HG03558 (cell line): ENCODE data around the gene UNC79.

ENCODE experiments used
- ATAC-seq: cut with Tn5 transposase; IDR thresholded peaks from one replicate; pipeline ENCODE4 v1.9.1; 2021; ENCODE audit warnings: moderate number of reproducible peaks; ENCODE audit not compliant: unreplicated experiment; ENCODE audit errors: extremely low read depth

UNC79 gene

DNA sequence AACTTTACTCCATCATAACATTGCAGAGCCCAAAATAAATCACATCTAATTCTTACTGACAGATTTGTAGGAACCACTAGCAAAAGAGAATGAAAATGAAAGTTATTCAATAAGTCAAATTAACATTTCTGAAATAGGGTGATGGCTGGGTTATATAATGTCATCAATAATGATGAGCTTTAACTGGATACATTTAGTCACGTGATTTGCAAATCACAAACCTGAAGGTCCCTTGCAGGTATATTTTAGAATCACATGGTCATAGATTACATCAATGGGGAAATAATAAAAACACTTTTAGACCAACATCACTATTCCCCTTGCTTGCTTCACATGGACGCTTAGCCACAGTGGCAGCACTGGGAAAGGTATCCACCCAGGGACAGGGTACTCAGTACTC, 270.8 kb downstream of the UNC79 start:
- no peak for ATAC-seq

GRCh38 chr14:93702946-93703345, 272.2 kb downstream of the UNC79 start:
- no peak for ATAC-seq

- no peak for ATAC-seq
Observed at GRCh38 chr14:93703941-93704340, 273.2 kb downstream of the UNC79 start.

GRCh38 chr14:93705513-93706156, 274.9 kb downstream of the UNC79 start:
- ATAC-seq: no peak

GRCh38 chr14:93706360-93706955, 275.7 kb downstream of the UNC79 start:
- ATAC-seq: no peak

- ATAC-seq: no peak
Observed at GRCh38 chr14:93707475-93707874, 276.7 kb downstream of the UNC79 start.

- no peak for ATAC-seq
Observed at GRCh38 chr14:93708311-93708734, 277.6 kb downstream of the UNC79 start.

DNA sequence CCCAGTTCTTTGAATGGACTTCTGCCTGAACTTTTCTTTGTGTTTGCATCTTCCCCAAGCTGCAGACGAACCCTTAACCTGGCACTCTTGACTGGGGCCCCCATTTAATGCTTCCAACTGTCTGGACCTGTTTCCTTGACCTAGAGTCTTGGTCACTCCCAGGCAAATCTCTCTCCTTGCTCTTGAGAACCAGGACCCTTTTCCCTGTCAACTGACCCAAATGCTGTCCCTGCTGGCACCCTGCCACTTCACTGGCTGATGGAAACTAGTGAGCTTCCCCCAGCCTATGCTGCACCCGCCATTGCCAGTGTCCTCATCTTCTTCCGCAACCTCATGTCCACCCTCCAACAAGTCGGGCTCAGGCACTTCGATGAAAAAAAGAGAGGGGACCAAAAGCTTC, 278.1 kb downstream of the UNC79 start:
- ATAC-seq: no peak

- no peak for ATAC-seq
Observed at GRCh38 chr14:93709249-93709648, 278.5 kb downstream of the UNC79 start.

- ATAC-seq: no peak
Observed at GRCh38 chr14:93712079-93712837, 281.5 kb downstream of the UNC79 start.

DNA sequence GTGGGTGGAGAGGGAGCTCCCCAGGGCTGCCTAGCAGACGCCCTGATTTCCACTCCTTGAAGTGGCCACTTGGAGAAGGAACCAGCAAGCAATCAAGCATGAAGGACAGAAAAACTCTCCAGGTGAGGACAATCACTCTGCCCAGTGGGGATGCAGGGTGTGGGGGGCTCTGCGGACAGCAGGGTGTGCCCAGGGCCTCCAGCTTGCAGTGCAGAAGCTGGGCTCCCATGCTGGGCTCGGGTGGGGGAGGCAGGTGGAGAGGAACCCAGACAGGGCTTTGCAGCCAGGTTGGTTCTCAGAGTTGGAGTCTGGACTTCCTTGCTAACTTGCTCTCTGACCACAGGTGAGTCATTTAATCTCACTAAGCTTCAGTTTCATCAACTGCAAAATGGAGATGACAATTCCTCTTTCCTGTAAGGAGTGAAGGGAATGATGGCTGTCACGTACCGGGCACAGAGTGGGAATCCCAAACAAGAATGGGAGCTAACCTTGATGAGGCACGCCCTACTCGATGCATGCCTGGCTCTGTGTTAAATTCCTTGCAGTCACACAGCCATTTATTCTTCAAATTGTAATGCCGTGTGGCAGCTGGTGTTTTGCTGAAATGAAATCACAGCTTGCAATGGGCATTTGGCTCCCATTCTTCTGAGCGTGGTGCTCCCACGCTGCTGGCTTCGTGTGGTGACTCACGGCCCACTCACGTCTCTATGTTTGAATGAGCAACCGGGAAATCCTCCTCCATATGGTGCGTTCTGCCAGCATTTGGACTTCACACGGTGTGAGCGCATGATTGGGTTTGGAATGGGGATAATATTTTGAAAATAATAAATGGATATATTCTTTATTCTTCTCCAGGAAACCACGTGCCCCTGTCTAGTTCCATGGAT, 282.3 kb downstream of the UNC79 start:
- no peak for ATAC-seq

- no peak for ATAC-seq
Observed at GRCh38 chr14:93713726-93714405, 283.1 kb downstream of the UNC79 start.

- no peak for ATAC-seq
Observed at GRCh38 chr14:93714605-93715004, 283.9 kb downstream of the UNC79 start.

DNA sequence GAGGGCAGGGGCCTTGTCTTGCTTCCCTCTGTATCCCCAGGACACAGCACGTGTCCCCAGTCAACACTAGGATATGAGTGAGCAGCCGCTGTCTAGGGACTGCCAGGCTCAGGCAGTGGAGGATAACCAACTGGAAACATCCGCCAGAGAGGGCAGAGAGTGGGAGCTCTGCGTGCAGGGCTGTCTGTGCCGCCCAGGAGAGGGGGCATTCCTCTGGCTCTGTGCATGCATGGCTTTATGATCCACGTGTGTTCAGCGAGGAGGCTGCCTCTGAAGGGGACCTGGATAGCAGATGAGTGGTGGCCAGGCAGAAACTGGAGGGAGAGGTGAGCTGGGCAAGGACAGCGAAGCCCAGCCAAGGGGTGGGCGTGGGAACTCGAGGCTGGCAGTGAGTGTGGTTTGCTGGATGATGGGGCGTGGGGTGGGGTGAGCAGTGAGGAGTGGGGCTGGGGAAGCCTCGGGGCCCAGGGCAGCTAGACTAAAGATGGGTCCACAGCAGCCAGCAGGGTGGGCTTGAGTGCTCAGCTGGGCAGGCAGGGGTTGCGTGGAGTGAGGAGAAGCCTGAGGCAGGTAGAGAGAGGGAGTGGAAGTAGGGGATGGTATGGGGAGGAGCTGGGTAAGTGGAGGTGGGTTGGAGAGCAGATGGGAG, 284.7 kb downstream of the UNC79 start:
- ATAC-seq: no peak

DNA sequence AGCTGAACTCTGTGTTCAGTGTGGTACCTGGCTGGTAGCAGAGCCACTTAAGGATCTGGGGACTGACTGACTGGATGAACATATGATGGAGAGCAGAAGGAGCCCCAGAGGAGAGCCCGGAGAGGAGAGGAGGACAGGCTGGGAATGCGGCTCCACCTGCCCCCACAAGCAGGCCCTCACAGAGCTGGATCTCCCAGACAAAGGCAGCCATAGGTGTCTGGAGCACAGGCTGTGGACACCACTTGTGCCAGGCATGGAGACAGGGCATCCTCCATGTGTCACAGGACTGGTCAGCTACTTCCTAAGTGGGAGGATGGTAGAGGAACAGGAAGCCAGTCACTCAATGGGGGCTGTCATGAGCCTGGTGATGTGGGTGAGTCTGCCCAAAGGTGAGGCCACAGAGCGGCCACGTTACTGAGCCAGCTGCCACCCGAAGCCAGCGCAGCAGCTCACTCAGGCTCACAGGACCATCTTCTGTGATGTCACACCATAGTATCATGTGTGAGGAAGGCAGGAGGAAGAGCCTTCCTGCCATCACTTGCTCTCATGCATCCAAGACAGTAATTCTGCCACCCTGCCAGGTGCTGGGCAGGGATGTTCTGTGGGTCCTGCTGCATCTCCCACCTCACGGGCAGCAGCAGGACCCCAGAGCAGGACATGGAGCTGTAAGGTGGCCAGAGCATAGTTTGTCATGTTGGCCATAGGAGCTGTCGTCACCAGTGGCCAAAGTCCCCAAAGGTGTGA, 285.4 kb downstream of the UNC79 start:
- no peak for ATAC-seq

DNA sequence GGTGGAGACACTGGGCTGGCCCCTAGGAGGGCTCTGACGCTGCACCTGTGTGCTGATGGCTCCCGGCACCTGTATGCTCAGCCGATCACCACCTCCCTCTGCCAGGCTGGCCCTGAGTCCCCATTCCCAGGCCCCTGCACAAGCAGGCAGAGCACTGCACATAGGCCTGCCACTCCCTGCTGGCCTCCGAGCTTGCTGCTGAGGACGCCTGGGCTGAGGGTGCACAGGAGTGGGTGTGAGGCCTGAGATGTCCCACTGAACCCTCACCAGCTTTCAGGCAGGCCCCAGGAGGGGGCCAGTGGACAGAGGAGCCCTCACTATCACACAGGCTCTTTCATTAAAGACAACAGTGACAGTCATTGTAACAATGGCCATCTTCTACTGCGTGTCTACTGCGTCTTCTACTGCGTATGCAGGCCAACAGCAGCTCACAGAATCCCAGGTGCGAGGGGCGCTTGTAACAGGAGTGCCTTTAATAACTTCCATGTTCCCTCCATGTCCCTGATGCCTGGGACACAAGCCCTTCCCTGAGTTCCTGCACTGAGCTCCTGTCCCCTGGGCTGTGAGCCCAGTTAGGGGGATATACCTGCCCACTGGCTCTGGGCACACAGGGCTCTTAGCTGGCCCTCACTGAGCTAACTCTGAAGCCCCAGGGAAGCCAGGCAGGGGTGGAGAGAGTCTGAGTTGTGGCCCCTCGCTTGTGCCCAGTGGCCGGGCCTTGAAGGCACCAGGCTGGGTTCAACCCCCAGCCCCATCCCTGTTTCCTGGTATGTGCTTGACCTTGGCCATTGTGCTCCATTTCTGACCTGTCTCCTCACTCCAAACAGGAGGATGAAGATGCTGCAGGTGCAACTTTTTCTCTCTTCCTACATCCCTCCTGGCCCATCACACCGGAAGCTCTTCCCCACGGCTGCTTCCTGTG, 286.3 kb downstream of the UNC79 start:
- ATAC-seq: no peak

- no peak for ATAC-seq
Observed at GRCh38 chr14:93717668-93718320, 287.1 kb downstream of the UNC79 start.
